ENCODE data around the gene RAB40AL. TPM values are rescaled to one million over a fixed set of nuclear protein-coding genes. Genes with fewer than 3 reads are reported as not detected.
"Not testable (repeated sequence)": the region's sequence is repeated elsewhere in the genome, so short reads cannot be mapped to it uniquely, and the experiment has no call there.

Gene RAB40AL
- total RNA-seq, 1 experiment from 2014 or later = 0.20 TPM

- TF ChIP-seq, protein P1, sequence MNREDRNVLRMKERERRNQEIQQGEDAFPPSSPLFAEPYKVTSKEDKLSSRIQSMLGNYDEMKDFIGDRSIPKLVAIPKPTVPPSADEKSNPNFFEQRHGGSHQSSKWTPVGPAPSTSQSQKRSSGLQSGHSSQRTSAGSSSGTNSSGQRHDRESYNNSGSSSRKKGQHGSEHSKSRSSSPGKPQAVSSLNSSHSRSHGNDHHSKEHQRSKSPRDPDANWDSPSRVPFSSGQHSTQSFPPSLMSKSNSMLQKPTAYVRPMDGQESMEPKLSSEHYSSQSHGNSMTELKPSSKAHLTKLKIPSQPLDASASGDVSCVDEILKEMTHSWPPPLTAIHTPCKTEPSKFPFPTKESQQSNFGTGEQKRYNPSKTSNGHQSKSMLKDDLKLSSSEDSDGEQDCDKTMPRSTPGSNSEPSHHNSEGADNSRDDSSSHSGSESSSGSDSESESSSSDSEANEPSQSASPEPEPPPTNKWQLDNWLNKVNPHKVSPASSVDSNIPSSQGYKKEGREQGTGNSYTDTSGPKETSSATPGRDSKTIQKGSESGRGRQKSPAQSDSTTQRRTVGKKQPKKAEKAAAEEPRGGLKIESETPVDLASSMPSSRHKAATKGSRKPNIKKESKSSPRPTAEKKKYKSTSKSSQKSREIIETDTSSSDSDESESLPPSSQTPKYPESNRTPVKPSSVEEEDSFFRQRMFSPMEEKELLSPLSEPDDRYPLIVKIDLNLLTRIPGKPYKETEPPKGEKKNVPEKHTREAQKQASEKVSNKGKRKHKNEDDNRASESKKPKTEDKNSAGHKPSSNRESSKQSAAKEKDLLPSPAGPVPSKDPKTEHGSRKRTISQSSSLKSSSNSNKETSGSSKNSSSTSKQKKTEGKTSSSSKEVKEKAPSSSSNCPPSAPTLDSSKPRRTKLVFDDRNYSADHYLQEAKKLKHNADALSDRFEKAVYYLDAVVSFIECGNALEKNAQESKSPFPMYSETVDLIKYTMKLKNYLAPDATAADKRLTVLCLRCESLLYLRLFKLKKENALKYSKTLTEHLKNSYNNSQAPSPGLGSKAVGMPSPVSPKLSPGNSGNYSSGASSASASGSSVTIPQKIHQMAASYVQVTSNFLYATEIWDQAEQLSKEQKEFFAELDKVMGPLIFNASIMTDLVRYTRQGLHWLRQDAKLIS (CRISPR knock-in tag; IDR thresholded peaks at IDR 0.05; ENCODE audit: borderline replicate concordance) = no peak
These were observed 31.1 kb downstream of the RAB40AL start (continued) for GRCh38 chrX:102968216-102968615.

DNA sequence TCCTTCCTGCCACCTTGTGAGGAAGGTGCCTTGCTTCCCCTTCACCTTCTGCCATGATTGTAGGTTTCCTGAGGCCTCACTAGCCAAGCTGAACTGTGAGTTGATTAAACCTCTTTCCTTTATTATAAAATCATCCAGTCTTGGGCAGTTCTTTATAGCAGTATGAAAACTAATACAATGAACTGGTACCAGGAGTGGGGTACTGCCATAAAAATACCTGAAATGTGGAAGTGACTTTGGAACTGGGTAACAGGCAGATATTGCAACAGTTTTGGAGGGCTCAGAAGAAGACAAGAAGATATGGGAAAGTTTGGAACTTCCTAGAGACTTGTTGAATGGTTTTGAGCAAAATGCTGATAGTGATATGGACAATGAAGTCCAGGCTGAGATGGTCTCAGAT is 34.5 kb downstream of the RAB40AL start:
- H3K4me3 Mint-ChIP-seq; CTCF ChIA-PET; DNase-seq (ENCODE audit: low spot score); ATAC-seq; POLR2A ChIA-PET; H3K27me3 Mint-ChIP-seq (ENCODE audit: low read depth); H3K27ac Mint-ChIP-seq; H3K4me1 Mint-ChIP-seq: not testable (repeated sequence)
- Mint-ChIP-seq H3K36me3 (peaks cover 13% of the 10 kb centered on the region; the same call in 1 of the 2 replicates), H3K9me3 (peaks cover 42% of the 10 kb centered on the region)

DNA sequence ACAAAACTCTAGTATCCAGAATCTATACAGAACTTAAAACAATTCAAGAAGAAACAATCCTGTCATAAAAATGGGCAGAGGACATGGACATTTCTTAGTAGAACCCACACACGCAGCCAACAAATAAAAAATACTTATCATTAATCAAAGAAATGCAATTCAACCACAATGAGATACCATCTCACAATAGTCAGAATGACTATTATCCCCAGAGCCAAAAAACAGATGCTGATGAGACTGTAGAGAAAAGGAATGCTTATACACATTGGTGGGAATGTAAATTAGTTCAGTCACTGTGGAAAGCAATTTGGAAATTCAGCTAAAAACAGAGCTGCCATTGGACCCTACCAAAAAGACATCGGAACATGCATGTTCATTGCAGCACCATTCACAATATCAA is 37.9 kb downstream of the RAB40AL start:
- ATAC-seq (no peak), DNase-seq (ENCODE audit: low spot score) (no peak)
- ChIA-PET CTCF (no interaction called here), POLR2A (no interaction called here)
- no peaks in the 10 kb centered on the region for H3K4me1 Mint-ChIP-seq
- no peak for TF ChIP-seq HMGA2 (CRISPR knock-in tag; IDR thresholded peaks at IDR 0.05)
- no peak for TF ChIP-seq ZNF281 (CRISPR knock-in tag; IDR thresholded peaks at IDR 0.05)
- no peak for TF ChIP-seq CDX4 (CRISPR knock-in tag; IDR thresholded peaks at IDR 0.05; ENCODE audit: borderline replicate concordance)
- TF ChIP-seq ATF1 (CRISPR knock-in tag; IDR thresholded peaks at IDR 0.05) = no peak
- TF ChIP-seq OVOL2 (CRISPR knock-in tag; IDR thresholded peaks at IDR 0.05; ENCODE audit: borderline replicate concordance) = no peak
- no peak for TF ChIP-seq TEAD1 (CRISPR knock-in tag; IDR thresholded peaks at IDR 0.05)
- no peak for TF ChIP-seq ESRRA (CRISPR knock-in tag; IDR thresholded peaks at IDR 0.05; ENCODE audit: borderline replicate concordance)
- no peak for TF ChIP-seq MYBL2 (CRISPR knock-in tag; IDR thresholded peaks at IDR 0.05)
- no peak for TF ChIP-seq EMX1 (CRISPR knock-in tag; IDR thresholded peaks at IDR 0.05)
- no peak for TF ChIP-seq NFYB (CRISPR knock-in tag; conservative IDR thresholded peaks at IDR 0.05; ENCODE audit: low read depth)
- no peak for TF ChIP-seq ZNF416 (CRISPR knock-in tag; IDR thresholded peaks at IDR 0.05)
- TF ChIP-seq, protein P2, sequence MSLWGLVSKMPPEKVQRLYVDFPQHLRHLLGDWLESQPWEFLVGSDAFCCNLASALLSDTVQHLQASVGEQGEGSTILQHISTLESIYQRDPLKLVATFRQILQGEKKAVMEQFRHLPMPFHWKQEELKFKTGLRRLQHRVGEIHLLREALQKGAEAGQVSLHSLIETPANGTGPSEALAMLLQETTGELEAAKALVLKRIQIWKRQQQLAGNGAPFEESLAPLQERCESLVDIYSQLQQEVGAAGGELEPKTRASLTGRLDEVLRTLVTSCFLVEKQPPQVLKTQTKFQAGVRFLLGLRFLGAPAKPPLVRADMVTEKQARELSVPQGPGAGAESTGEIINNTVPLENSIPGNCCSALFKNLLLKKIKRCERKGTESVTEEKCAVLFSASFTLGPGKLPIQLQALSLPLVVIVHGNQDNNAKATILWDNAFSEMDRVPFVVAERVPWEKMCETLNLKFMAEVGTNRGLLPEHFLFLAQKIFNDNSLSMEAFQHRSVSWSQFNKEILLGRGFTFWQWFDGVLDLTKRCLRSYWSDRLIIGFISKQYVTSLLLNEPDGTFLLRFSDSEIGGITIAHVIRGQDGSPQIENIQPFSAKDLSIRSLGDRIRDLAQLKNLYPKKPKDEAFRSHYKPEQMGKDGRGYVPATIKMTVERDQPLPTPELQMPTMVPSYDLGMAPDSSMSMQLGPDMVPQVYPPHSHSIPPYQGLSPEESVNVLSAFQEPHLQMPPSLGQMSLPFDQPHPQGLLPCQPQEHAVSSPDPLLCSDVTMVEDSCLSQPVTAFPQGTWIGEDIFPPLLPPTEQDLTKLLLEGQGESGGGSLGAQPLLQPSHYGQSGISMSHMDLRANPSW (CRISPR knock-in tag; conservative IDR thresholded peaks at IDR 0.05; ENCODE audit: low read depth) = no peak
- TF ChIP-seq ZNF121 (CRISPR knock-in tag; IDR thresholded peaks at IDR 0.05) = no peak
- no peak for TF ChIP-seq SMAD3 (CRISPR knock-in tag; IDR thresholded peaks at IDR 0.05; ENCODE audit: borderline replicate concordance)
- no peak for TF ChIP-seq FOXJ3 (CRISPR knock-in tag; IDR thresholded peaks at IDR 0.05; ENCODE audit: borderline replicate concordance)
- no peak for TF ChIP-seq GRHL2 (CRISPR knock-in tag; IDR thresholded peaks at IDR 0.05; ENCODE audit: insufficient replicate concordance, severe bottlenecking)
- H3K27me3 Mint-ChIP-seq (ENCODE audit: low read depth) = peaks cover 2% of the 10 kb centered on the region; the same call in 1 of the 2 replicates
- no peak overlapping the region for H3K4me3 Mint-ChIP-seq
- H3K36me3 Mint-ChIP-seq = peaks cover 13% of the 10 kb centered on the region; the same call in 1 of the 2 replicates
- H3K27ac Mint-ChIP-seq = no peak overlapping the region
- H3K9me3 Mint-ChIP-seq = peaks cover 33% of the 10 kb centered on the region

Measured in WTC11 (cell line).